Left ventricle myocardium inferior (tissue), 1 donor: Measurements from ENCODE around the gene WNT7A. TPM values are rescaled to one million over a fixed set of nuclear protein-coding genes. Genes with fewer than 3 reads are reported as not detected.

Experiments
- DNase-seq: peaks from one replicate; pipeline ENCODE4 v3.0.0-alpha.2; 2020
- H3K27ac ChIP-seq: fragments of 200-600 bp; replicated peaks from 2 replicates; pipeline ENCODE4 v1.8.0; 2021
- H3K27me3 ChIP-seq: fragments of 200-600 bp; 2 replicates; pipeline ENCODE4 v1.8.0; 2021; ENCODE audit warnings: low read depth
- H3K36me3 ChIP-seq: fragments of 200-600 bp; 2 replicates; pipeline ENCODE4 v1.8.0; 2021
- H3K4me1 ChIP-seq: fragments of 200-600 bp; 2 replicates; pipeline ENCODE4 v1.8.0; 2021
- H3K4me3 ChIP-seq: fragments of 200-600 bp; 2 replicates; pipeline ENCODE4 v1.8.0; 2021; ENCODE audit warnings: mild to moderate bottlenecking, moderate library complexity
- H3K9me3 ChIP-seq: fragments of 200-600 bp; replicated peaks from 2 replicates; pipeline ENCODE4 v1.8.0; 2021
- intact Hi-C: fragments of 100-400 bp; cut with micrococcal nuclease; formaldehyde crosslinking; loops from one replicate; pipeline ENCODE4 v1.11.0; 2022
- total RNA-seq: library from RNA; stranded (reverse); fragmentation: NEBNext Ultra II Directional; extraction: Animal tissue kit (Norgen Biotek cat#: 25700); gene quantifications from one replicate; pipeline ENCODE4 v1.2.1, GENCODE V29; 2021
- TF ChIP-seq, protein P1 (sequence below): fragments of 200-600 bp; IDR thresholded peaks from 2 replicates; pipeline ENCODE4 v1.8.0; 2021; ENCODE audit warnings: antibody characterized with exemption, mild to moderate bottlenecking, borderline replicate concordance
- donor health status: DM: no; HTN: yes; CAD: no; lungs with severe emphysema.

The WNT7A gene
- total RNA-seq, 1 donor from 2014 or later = not detected

DNA sequence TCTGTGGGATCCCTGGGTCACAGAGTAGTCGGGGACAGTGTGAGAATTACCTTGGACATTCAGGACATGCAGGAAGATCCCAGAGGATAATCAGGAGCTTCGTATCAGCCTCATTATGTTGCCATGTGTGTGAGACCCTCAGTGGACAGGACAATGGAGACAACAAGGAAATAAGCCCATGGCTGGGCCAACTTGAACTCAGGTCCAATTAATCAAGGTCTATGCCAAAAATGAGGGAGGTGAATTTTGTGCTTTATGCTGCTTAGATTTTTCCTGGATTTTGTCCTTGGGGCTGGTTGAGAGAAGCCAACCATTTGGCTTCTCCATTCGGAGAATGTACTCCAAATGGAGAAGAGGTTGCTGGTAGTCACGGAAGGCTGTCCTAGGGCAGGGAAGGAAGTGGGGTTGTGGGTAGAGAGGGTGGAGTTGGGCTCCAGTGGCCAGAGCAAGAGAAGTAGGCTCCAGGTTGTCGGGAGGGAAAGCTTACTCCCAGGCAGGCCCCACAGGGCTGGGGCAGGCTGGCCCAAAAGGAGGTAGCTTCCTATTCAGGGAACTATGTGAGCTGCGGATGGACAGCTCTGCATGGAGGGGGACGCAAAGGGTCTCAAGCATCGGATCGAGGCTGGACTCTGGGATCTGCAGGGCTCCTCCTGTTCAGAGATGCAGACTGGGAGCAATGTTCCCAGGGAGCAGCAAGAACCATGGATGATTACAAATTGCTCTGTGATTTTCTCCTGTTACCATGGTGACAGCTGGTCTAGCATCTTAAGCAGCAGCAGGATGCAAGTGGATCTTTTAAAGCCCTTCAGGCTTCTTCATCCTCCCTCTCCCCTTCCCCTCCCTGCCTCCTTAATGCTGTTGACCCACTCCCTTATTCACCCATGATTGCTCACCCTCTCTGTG lies 91.1 kb downstream of the WNT7A start:
- no peaks in the 10 kb centered on the region for H3K9me3 ChIP-seq
- H3K36me3 ChIP-seq = no peaks in the 10 kb centered on the region
- no peak for DNase-seq
- no peaks in the 10 kb centered on the region for H3K4me1 ChIP-seq
- intact Hi-C loops = no loop called here
- no peak overlapping the region for H3K27ac ChIP-seq
- no peak overlapping the region for H3K4me3 ChIP-seq
- TF ChIP-seq, protein P1, sequence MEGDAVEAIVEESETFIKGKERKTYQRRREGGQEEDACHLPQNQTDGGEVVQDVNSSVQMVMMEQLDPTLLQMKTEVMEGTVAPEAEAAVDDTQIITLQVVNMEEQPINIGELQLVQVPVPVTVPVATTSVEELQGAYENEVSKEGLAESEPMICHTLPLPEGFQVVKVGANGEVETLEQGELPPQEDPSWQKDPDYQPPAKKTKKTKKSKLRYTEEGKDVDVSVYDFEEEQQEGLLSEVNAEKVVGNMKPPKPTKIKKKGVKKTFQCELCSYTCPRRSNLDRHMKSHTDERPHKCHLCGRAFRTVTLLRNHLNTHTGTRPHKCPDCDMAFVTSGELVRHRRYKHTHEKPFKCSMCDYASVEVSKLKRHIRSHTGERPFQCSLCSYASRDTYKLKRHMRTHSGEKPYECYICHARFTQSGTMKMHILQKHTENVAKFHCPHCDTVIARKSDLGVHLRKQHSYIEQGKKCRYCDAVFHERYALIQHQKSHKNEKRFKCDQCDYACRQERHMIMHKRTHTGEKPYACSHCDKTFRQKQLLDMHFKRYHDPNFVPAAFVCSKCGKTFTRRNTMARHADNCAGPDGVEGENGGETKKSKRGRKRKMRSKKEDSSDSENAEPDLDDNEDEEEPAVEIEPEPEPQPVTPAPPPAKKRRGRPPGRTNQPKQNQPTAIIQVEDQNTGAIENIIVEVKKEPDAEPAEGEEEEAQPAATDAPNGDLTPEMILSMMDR = no peak
- peaks cover 99% of the 10 kb centered on the region for H3K27me3 ChIP-seq

DNA sequence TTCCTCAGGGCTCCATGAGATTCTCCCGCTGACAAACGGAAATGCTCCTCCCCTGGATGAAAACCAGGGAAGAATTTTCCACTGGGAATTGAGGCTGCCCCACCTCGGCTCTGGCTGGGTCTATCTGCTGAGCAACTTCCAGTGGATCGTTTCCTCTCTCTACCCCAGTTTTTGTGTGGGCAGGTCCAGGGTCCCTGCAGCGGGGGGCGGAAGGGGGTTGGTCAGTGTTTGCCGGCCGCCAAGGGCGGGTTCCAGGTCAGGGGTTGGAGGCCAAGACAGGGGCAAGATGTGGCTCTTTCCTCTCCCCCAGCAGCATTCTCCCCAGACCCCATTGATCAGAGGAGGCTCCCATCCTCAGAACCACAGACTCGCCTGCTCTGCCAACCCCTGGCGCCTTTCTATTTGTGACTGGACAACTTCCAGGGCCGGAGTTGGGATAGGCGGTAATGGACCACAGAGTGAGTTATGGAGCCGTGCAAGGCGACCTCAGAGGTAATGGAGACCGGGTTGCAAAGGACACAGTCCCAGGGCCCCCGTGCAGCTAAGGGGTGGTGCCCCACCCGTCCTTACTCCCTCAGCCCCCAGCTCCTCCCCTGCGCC lies 92.2 kb downstream of the WNT7A start:
- Histone ChIP-seq H3K9me3 (no peaks in the 10 kb centered on the region), H3K4me1 (peaks cover 5% of the 10 kb centered on the region), H3K27me3 (peaks cover 99% of the 10 kb centered on the region), H3K4me3 (no peak overlapping the region), H3K36me3 (no peaks in the 10 kb centered on the region), H3K27ac (no peak overlapping the region)
- intact Hi-C loops = no loop called here
- TF ChIP-seq, protein P1 = no peak
- no peak for DNase-seq

DNA sequence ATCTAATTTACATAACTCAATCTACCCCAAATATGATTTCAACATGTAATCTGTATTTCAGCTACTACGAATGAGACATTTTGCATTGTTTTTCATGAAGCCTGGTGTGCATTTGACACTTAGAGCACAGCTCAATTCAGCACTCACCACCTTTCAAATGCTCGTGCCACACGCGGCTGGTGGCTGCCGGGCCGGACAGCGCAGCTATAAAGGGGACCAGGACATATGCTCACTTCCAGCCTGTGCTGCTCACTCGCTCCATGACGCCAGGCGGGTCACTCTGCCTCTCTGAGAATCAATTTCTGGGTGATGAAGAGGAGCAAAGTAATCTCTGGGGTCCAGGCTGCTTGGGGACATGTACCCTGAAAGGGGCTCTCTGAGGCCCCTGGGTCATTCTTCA lies 93.1 kb downstream of the WNT7A start:
- Histone ChIP-seq H3K4me1 (peaks cover 13% of the 10 kb centered on the region), H3K27ac (no peak overlapping the region), H3K27me3 (peaks cover 99% of the 10 kb centered on the region), H3K36me3 (no peaks in the 10 kb centered on the region), H3K4me3 (no peak overlapping the region), H3K9me3 (no peaks in the 10 kb centered on the region)
- TF ChIP-seq, protein P1 = no peak
- intact Hi-C loops = no loop called here
- no peak for DNase-seq

GRCh38 chr3:13785853-13786436 lies 93.9 kb downstream of the WNT7A start:
- peaks cover 14% of the 10 kb centered on the region for H3K4me1 ChIP-seq
- no peaks in the 10 kb centered on the region for H3K36me3 ChIP-seq
- H3K4me3 ChIP-seq = no peak overlapping the region
- intact Hi-C loops = no loop called here
- TF ChIP-seq, protein P1 = no peak
- no peaks in the 10 kb centered on the region for H3K9me3 ChIP-seq
- no peak for DNase-seq
- H3K27me3 ChIP-seq = peaks cover 99% of the 10 kb centered on the region
- no peak overlapping the region for H3K27ac ChIP-seq

GRCh38 chr3:13785351-13785750 lies 94.5 kb downstream of the WNT7A start:
- peaks cover 99% of the 10 kb centered on the region for H3K27me3 ChIP-seq
- no peaks in the 10 kb centered on the region for H3K36me3 ChIP-seq
- no peaks in the 10 kb centered on the region for H3K9me3 ChIP-seq
- no peak for DNase-seq
- H3K4me1 ChIP-seq = peaks cover 14% of the 10 kb centered on the region
- TF ChIP-seq, protein P1 = no peak
- intact Hi-C loops = no loop called here
- H3K27ac ChIP-seq = no peak overlapping the region
- no peak overlapping the region for H3K4me3 ChIP-seq
